Panc1 (cell line): ENCODE data around the gene PRKCB. TPM values are rescaled to one million over a fixed set of nuclear protein-coding genes. Genes with fewer than 3 reads are reported as not detected.

Experiments used
- ATAC-seq: fragments of 200-7000 bp; cut with Tn5 transposase; 2 replicates; pipeline ENCODE4 v1.9.1; 2020; ENCODE audit warnings: mild to moderate bottlenecking, moderate library complexity
- BruUV-seq: library from RNA; stranded (reverse); fragments of 400-500 nt; replicated peaks from 2 replicates; lab custom pipeline; 2021; lab: Mats Ljungman, UMichigan
- CTCF ChIA-PET: fragments of 300-600 bp; sonication (Branson Sonifier 250); formaldehyde crosslinking; loops from one replicate; lab custom pipeline; 2022; ENCODE audit warnings: antibody characterized with exemption; lab: Charles Lee
- POLR2A ChIA-PET: fragments of 300-600 bp; sonication (Branson Sonifier 250); formaldehyde crosslinking; loops from one replicate; lab custom pipeline; 2022; ENCODE audit warnings: antibody characterized with exemption; lab: Charles Lee
- DNase-seq: peaks from one replicate; pipeline ENCODE4 v3.0.0-alpha.2; 2010; ENCODE audit warnings: low read depth, low spot score
- H3K27ac ChIP-seq: 2 replicates; pipeline ENCODE4 v1.5.1; 2011; ENCODE audit warnings: mild to moderate bottlenecking, low read length, inconsistent platforms
- H3K27me3 ChIP-seq: fragments of 200-500 bp; sonication (Bioruptor generic); 2 replicates; pipeline ENCODE4 v1.6.0; 2014; ENCODE audit warnings: low read length, inconsistent platforms; ENCODE audit not compliant: control insufficient read depth, insufficient read depth
- H3K36me3 ChIP-seq: fragments of 200-500 bp; sonication (Bioruptor generic); 2 replicates; pipeline ENCODE4 v1.5.1; 2014; ENCODE audit warnings: inconsistent platforms, mild to moderate bottlenecking, low read length, moderate library complexity; ENCODE audit not compliant: control insufficient read depth, insufficient read depth
- H3K4me1 ChIP-seq: 2 replicates; pipeline ENCODE4 v1.5.1; 2011; ENCODE audit warnings: inconsistent platforms, mild to moderate bottlenecking, low read length, moderate library complexity; ENCODE audit not compliant: control insufficient read depth, insufficient read depth
- H3K4me3 ChIP-seq, 2 experiments: 2 replicates each; pipeline ENCODE4 v1.5.1; 2011 to 2012; ENCODE audit warnings: low read depth in 2 of 2, low read length in 2 of 2, mild to moderate bottlenecking in 2 of 2, inconsistent platforms in 1 of 2, moderate library complexity in 1 of 2
- H3K9me3 ChIP-seq: fragments of 200-500 bp; sonication (Bioruptor generic); 2 replicates; pipeline ENCODE4 v1.5.1; 2014; ENCODE audit warnings: low read depth, mild to moderate bottlenecking, inconsistent platforms, low read length, moderate library complexity; ENCODE audit not compliant: control insufficient read depth, insufficient read depth
- CTCF ChIP-seq: fragments of 450-650 bp; IDR thresholded peaks from 2 replicates; pipeline ENCODE4 v1.5.1; 2017; ENCODE audit warnings: mild to moderate bottlenecking
- POLR2AphosphoS5 ChIP-seq: IDR thresholded peaks from 2 replicates; pipeline ENCODE4 v1.6.1; 2012; ENCODE audit warnings: mild to moderate bottlenecking, low read depth, low read length, moderate library complexity
- REST ChIP-seq, 2 experiments: IDR thresholded peaks; 2 replicates each; pipeline ENCODE4 v1.6.1; 2011 to 2012; ENCODE audit warnings: low read depth in 2 of 2, control low read depth in 1 of 2, low read length in 1 of 2, mild to moderate bottlenecking in 1 of 2, moderate library complexity in 1 of 2; ENCODE audit not compliant: insufficient read depth in 1 of 2
- SIN3A ChIP-seq: IDR thresholded peaks from 2 replicates; pipeline ENCODE4 v1.6.1; 2012; ENCODE audit warnings: low read depth, mild to moderate bottlenecking, low read length, moderate library complexity, borderline replicate concordance; ENCODE audit not compliant: insufficient read depth
- TCF7L2 ChIP-seq: IDR thresholded peaks from 2 replicates; pipeline ENCODE4 v1.6.1; 2011; ENCODE audit warnings: mild to moderate bottlenecking, low read depth, low read length, inconsistent platforms
- in situ Hi-C: cut with HindIII; loops from 2 replicates; pipeline ENCODE4 v1.10.0; 2016; ENCODE audit warnings: low sequenced_read_pairs, low pct_unique_long_range_greater_than_20kb
- intact Hi-C: fragments of 100-400 bp; cut with micrococcal nuclease; formaldehyde crosslinking; loops from one replicate; pipeline ENCODE4 v1.10.0; 2022; ENCODE audit not compliant: unreplicated experiment
- total RNA-seq: library from RNA; stranded (reverse); gene quantifications from one replicate; pipeline ENCODE4 v1.2.1, GENCODE V29; 2021; ENCODE audit not compliant: unreplicated experiment

PRKCB gene
- total RNA-seq, 1 experiment from 2014 or later, result 0.41 TPM

GRCh38 chr16:24001710-24002109, 165.9 kb downstream of the PRKCB start:
- ATAC-seq (no peak), DNase-seq (no peak)
- in situ Hi-C loops (no loop called here), intact Hi-C loops (no loop called here)
- H3K36me3 ChIP-seq, result no peaks in the 10 kb centered on the region
- H3K4me1 ChIP-seq, result no peaks in the 10 kb centered on the region; the same call in 1 of the 2 replicates
- BruUV-seq, result no TSS peak
- POLR2A ChIA-PET, result no interaction called here
- CTCF ChIA-PET, result no interaction called here
- no peak overlapping the region for H3K27ac ChIP-seq
- no peaks in the 10 kb centered on the region for H3K9me3 ChIP-seq
- no peak overlapping the region for H3K4me3 ChIP-seq
- peaks cover 7% of the 10 kb centered on the region; the same call in 1 of the 2 replicates for H3K27me3 ChIP-seq
- TF ChIP-seq SIN3A (no peak), TCF7L2 (no peak), POLR2AphosphoS5 (no peak), CTCF (no peak), REST (IDR thresholded peaks at IDR 0.05; ENCODE audit: insufficient read depth in 1 of 2, low read depth in 2 of 2, low read length in 1 of 2) (no peak)

GRCh38 chr16:24002619-24003018, 166.8 kb downstream of the PRKCB start:
- H3K4me1 ChIP-seq, result no peaks in the 10 kb centered on the region; the same call in 1 of the 2 replicates
- H3K36me3 ChIP-seq, result no peaks in the 10 kb centered on the region
- in situ Hi-C loops, result no loop called here
- POLR2A ChIA-PET, result no interaction called here
- H3K9me3 ChIP-seq, result no peaks in the 10 kb centered on the region
- no peak overlapping the region for H3K27ac ChIP-seq
- BruUV-seq, result no TSS peak
- H3K4me3 ChIP-seq, result no peak overlapping the region
- DNase-seq, result no peak
- no peak for TF ChIP-seq REST (IDR thresholded peaks at IDR 0.05; ENCODE audit: insufficient read depth in 1 of 2, low read depth in 2 of 2, low read length in 1 of 2)
- TF ChIP-seq POLR2AphosphoS5, result no peak
- TF ChIP-seq SIN3A, result no peak
- TF ChIP-seq TCF7L2, result no peak
- no peak for TF ChIP-seq CTCF
- intact Hi-C loops, result no loop called here
- no peak for ATAC-seq
- peaks cover 7% of the 10 kb centered on the region; the same call in 1 of the 2 replicates for H3K27me3 ChIP-seq
- CTCF ChIA-PET, result no interaction called here
